ENCODE data around the gene SMYD4. TPM values are rescaled to one million over a fixed set of nuclear protein-coding genes. Genes with fewer than 3 reads are reported as not detected.

The SMYD4 gene
- total RNA-seq, 1 experiment from 2014 or later, result 23.3 TPM

DNA sequence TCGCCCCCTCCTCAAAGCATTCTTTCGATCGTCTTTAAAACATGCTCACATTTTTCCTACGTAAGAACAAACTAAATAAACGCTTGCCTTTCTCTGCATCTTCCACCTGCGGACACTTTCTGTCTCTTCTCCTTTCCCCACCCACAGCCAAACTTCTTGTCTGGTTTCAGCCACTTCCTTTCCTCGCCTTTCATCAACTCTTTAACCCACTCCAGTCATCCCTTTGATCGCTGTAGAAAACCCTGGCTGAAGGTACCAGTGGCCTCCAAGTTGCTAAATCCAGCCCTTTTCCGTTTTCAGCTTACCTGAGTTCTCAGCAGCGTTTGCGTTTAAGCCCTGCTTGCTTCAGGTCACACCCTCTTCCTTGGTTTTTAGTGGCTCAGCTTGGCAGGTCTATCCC lies 586 bp upstream of the SMYD4 start:
- H3K9me2 ChIP-seq (ENCODE audit: insufficient read depth), result no peaks in the 10 kb centered on the region
- TSS peak; percentile 22 for BruUV-seq (replicated peaks)
- peak overlapping the region; percentile 27; the same call in 1 of the 2 replicates for H3K27ac ChIP-seq
- intact Hi-C loops (cut with micrococcal nuclease; ENCODE audit: unreplicated experiment), result no loop called here
- peak; percentile 22 to 41 for DNase-seq
- H3K4me1 ChIP-seq (replicated peaks; ENCODE audit: insufficient read depth), result peaks cover 18% of the 10 kb centered on the region
- no peak for TF ChIP-seq EZH2 (IDR thresholded peaks at IDR 0.05; ENCODE audit: low read depth)
- TF ChIP-seq, protein P1, sequence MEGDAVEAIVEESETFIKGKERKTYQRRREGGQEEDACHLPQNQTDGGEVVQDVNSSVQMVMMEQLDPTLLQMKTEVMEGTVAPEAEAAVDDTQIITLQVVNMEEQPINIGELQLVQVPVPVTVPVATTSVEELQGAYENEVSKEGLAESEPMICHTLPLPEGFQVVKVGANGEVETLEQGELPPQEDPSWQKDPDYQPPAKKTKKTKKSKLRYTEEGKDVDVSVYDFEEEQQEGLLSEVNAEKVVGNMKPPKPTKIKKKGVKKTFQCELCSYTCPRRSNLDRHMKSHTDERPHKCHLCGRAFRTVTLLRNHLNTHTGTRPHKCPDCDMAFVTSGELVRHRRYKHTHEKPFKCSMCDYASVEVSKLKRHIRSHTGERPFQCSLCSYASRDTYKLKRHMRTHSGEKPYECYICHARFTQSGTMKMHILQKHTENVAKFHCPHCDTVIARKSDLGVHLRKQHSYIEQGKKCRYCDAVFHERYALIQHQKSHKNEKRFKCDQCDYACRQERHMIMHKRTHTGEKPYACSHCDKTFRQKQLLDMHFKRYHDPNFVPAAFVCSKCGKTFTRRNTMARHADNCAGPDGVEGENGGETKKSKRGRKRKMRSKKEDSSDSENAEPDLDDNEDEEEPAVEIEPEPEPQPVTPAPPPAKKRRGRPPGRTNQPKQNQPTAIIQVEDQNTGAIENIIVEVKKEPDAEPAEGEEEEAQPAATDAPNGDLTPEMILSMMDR (conservative IDR thresholded peaks at IDR 0.05), result no peak
- CTCF ChIA-PET, result interaction anchor here (0.6 to 1.1 kb wide), 2 partner anchors 34 to 100 kb away, joined by 3 to 7 read pairs; no protein-coding TSS in a partner anchor
- H3K9me3 ChIP-seq (ENCODE audit: insufficient read depth, low read depth), result no peaks in the 10 kb centered on the region
- H3K27me3 ChIP-seq (ENCODE audit: insufficient read depth, low read depth), result no peaks in the 10 kb centered on the region
- H2AFZ ChIP-seq, result peak overlapping the region; percentile 88
- peaks cover 72% of the 10 kb centered on the region for H3K79me2 ChIP-seq (ENCODE audit: low read depth)
- POLR2A ChIA-PET (ENCODE audit: unreplicated experiment), result interaction anchor here (0.7 to 1.4 kb wide), 3 partner anchors 43 to 114 kb away, joined by 3 to 11 read pairs (median 4); no protein-coding TSS in a partner anchor
- peak overlapping the region; percentile 96 for H3K4me2 ChIP-seq
- H3K36me3 ChIP-seq (ENCODE audit: low read depth), result peaks cover 7% of the 10 kb centered on the region; the same call in 1 of the 2 replicates
- H4K20me1 ChIP-seq (ENCODE audit: insufficient read depth), result peaks cover 6% of the 10 kb centered on the region; the same call in 1 of the 2 replicates
- H3K4me3 ChIP-seq, result peak overlapping the region; percentile 96
- H3F3A ChIP-seq (ENCODE audit: insufficient read depth, low read depth), result peaks cover 19% of the 10 kb centered on the region

DNA sequence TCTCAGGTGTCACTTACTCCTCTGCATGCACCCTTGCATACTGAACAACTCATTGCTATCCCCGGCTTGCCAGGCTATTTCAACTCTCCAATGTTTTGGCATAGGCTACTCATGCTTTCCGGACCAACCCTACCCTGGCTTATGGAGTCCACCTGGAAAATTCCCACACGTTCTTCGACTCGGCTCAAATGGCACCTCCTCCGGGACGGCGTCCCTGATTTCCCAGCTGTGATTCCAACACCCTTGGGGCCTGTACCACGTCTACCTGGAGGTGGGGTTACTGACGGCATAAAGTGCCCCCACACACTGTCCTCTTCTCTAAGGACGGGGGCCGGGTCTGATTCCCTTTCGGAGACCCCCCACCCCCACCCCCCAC lies 498 bp downstream of the SMYD4 start:
- H3K36me3 ChIP-seq (ENCODE audit: low read depth), result peaks cover 12% of the 10 kb centered on the region; the same call in 1 of the 2 replicates
- no peaks in the 10 kb centered on the region for H3K9me2 ChIP-seq (ENCODE audit: insufficient read depth)
- H3K4me2 ChIP-seq, result peak overlapping the region; percentile 83
- no peak for TF ChIP-seq EZH2 (IDR thresholded peaks at IDR 0.05; ENCODE audit: low read depth)
- TF ChIP-seq, protein P1 (conservative IDR thresholded peaks at IDR 0.05), result no peak
- intact Hi-C loops (cut with micrococcal nuclease; ENCODE audit: unreplicated experiment), result loop anchor here (2.0 kb wide), 1 partner anchor 112 kb away; no protein-coding TSS in a partner anchor
- peaks cover 18% of the 10 kb centered on the region for H3K4me1 ChIP-seq (replicated peaks; ENCODE audit: insufficient read depth)
- H3K27me3 ChIP-seq (ENCODE audit: insufficient read depth, low read depth), result no peaks in the 10 kb centered on the region
- H3K27ac ChIP-seq, result no peak overlapping the region
- ChIA-PET CTCF (interaction anchor here (0.6 to 1.1 kb wide), 3 partner anchors 36 to 99 kb away, joined by 3 to 7 read pairs (median 3); no protein-coding TSS in a partner anchor), POLR2A (ENCODE audit: unreplicated experiment) (interaction anchor here (0.5 to 1.4 kb wide), 8 partner anchors 9 to 556 kb away, joined by 3 to 11 read pairs (median 6); no protein-coding TSS in a partner anchor)
- H3F3A ChIP-seq (ENCODE audit: insufficient read depth, low read depth), result peaks cover 19% of the 10 kb centered on the region
- H3K9me3 ChIP-seq (ENCODE audit: insufficient read depth, low read depth), result no peaks in the 10 kb centered on the region
- H4K20me1 ChIP-seq (ENCODE audit: insufficient read depth), result no peaks in the 10 kb centered on the region
- peaks cover 63% of the 10 kb centered on the region for H3K79me2 ChIP-seq (ENCODE audit: low read depth)
- H2AFZ ChIP-seq, result peak overlapping the region; percentile 88
- TSS peak; percentile 46 for BruUV-seq (replicated peaks)
- DNase-seq, result no peak
- H3K4me3 ChIP-seq, result peak overlapping the region; percentile 96

DNA sequence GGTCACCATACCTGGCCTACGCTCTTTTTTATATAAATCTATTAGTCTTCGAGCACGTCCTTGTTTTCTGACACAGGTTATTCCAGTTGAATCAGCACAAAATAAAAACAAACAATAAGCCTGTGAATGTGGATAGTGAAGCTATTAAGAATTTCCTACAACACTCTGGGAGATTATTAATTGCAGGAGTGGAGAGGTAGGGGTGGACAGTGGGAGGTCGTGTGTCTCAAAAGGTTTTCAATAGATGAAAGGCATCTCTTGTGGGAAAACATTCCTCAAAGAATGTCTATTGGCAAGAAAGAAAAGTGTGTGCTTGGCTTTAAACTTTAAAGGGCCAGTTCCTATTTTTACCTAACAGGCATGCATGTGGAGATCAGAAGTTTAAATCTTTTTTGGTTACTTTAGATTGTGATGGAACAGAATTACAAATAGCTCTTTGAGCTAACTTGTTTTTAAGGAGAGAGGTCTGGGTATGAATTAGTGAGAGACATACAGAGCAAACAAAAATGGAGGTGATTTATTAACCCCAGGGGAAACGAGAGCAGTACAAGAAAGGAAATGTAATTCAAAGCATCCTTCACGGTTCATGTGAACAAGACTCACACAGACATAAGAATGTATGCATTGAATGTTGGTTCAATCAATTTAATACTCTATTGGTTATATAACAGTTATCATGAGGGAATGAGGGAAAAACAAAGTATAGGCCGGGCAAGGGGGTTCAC lies 9.0 kb downstream of the SMYD4 start:
- Histone ChIP-seq H3K4me2 (no peak overlapping the region), H3K79me2 (ENCODE audit: low read depth) (no peaks in the 10 kb centered on the region), H4K20me1 (ENCODE audit: insufficient read depth) (no peaks in the 10 kb centered on the region; the same call in 1 of the 2 replicates), H3K4me1 (replicated peaks; ENCODE audit: insufficient read depth) (no peaks in the 10 kb centered on the region), H3K4me3 (no peak overlapping the region), H3K9me2 (ENCODE audit: insufficient read depth) (no peaks in the 10 kb centered on the region), H2AFZ (no peak overlapping the region), H3K27me3 (ENCODE audit: insufficient read depth, low read depth) (no peaks in the 10 kb centered on the region), H3K9me3 (ENCODE audit: insufficient read depth, low read depth) (no peaks in the 10 kb centered on the region), H3K27ac (no peak overlapping the region), H3K36me3 (ENCODE audit: low read depth) (0 out of 2 replicates have a peak, but pooled peaks cover 5% of the 10 kb centered on the region), H3F3A (ENCODE audit: insufficient read depth, low read depth) (peaks cover 24% of the 10 kb centered on the region)
- DNase-seq, result no peak
- intact Hi-C loops (cut with micrococcal nuclease; ENCODE audit: unreplicated experiment), result no loop called here
- CTCF ChIA-PET, result interaction anchor here (0.5 to 0.6 kb wide), 2 partner anchors 82 to 126 kb away, joined by 4 to 8 read pairs; no protein-coding TSS in a partner anchor
- POLR2A ChIA-PET (ENCODE audit: unreplicated experiment), result interaction anchor here (0.7 kb wide), 1 partner anchor 9 kb away, joined by 7 read pairs; the partner anchor contains the start of gene SMYD4
- BruUV-seq (replicated peaks), result no TSS peak
- TF ChIP-seq, protein P1 (conservative IDR thresholded peaks at IDR 0.05), result no peak
- TF ChIP-seq EZH2 (IDR thresholded peaks at IDR 0.05; ENCODE audit: low read depth), result no peak

Data from PC-9 (cell line).